GM12864 (cell line): ENCODE data around the gene DAB1.
"Not testable (repeated sequence)": the region's sequence is repeated elsewhere in the genome, so short reads cannot be mapped to it uniquely, and the experiment has no call there.

Source experiments
- DNase-seq: peaks from one replicate; pipeline ENCODE4 v3.0.0-alpha.2; 2011; ENCODE audit warnings: low read depth
- H3K4me3 ChIP-seq: 2 replicates; pipeline ENCODE4 v1.5.1; 2011; ENCODE audit warnings: mild to moderate bottlenecking, low read depth, low read length, control low read depth
- TF ChIP-seq, protein P1 (sequence below): IDR thresholded peaks from 2 replicates; pipeline ENCODE4 v1.5.1; 2011; ENCODE audit warnings: low read depth, mild to moderate bottlenecking, moderate library complexity, low read length, control low read depth, inconsistent platforms; ENCODE audit errors: missing control alignments

DAB1 gene

DNA sequence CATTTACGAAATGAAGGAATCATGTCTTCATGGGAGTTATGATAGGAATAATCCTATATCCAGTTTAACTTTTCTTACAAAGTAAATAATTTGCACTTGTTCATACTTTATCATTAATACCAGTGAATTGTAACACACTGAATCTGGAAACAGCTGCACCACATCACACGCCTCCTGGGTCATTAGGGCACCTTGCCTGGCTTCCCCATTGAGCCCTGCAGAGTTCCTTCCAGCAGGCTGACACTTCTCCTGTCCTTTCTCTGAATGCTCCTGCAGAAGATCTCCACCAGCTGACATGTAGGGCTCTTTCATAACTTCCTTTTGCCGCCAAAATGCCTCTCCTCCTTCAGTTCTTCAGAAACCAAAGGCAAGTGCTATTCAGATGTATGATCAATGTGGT is 201.1 kb downstream of the DAB1 start:
- no peak overlapping the region for H3K4me3 ChIP-seq
- TF ChIP-seq, protein P1, sequence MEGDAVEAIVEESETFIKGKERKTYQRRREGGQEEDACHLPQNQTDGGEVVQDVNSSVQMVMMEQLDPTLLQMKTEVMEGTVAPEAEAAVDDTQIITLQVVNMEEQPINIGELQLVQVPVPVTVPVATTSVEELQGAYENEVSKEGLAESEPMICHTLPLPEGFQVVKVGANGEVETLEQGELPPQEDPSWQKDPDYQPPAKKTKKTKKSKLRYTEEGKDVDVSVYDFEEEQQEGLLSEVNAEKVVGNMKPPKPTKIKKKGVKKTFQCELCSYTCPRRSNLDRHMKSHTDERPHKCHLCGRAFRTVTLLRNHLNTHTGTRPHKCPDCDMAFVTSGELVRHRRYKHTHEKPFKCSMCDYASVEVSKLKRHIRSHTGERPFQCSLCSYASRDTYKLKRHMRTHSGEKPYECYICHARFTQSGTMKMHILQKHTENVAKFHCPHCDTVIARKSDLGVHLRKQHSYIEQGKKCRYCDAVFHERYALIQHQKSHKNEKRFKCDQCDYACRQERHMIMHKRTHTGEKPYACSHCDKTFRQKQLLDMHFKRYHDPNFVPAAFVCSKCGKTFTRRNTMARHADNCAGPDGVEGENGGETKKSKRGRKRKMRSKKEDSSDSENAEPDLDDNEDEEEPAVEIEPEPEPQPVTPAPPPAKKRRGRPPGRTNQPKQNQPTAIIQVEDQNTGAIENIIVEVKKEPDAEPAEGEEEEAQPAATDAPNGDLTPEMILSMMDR = no peak
- DNase-seq = no peak

DNA sequence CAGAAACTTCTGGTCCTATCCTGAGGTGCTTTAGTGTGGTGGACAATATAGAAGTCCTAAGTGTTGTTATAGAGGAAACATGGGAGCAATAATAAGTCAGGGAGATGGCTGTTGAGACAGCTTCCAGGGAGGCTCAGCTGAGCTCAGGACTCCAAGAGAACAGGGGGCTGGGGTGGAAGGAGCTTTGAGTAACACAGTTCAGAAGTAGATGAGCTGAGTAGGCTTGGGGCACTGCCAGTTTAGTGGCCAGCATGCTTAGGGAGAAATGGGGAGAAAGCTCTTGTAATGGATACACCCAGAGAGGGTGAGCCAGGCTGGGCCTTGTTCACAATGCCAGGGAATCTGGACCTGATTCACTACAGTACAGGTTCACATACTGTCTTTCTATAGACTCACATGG is 201.6 kb downstream of the DAB1 start:
- no peak overlapping the region for H3K4me3 ChIP-seq
- TF ChIP-seq, protein P1 = no peak
- no peak for DNase-seq

DNA sequence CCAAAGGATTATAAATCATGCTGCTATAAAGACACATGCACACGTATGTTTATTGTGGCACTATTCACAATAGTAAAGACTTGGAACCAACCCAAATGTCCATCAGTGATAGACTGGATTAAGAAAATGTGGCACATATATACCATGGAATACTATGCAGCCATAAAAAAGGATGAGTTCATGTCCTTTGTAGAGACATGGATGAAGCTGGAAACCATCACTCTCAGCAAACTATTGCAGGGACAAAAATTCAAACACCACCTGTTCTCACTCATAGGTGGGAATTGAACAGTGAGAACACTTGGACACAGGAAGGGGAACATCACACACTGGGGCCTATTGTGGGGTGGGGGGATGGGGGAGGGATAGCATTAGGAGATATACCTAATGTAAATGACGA is 203.0 kb downstream of the DAB1 start:
- not testable (repeated sequence) for H3K4me3 ChIP-seq, DNase-seq

DNA sequence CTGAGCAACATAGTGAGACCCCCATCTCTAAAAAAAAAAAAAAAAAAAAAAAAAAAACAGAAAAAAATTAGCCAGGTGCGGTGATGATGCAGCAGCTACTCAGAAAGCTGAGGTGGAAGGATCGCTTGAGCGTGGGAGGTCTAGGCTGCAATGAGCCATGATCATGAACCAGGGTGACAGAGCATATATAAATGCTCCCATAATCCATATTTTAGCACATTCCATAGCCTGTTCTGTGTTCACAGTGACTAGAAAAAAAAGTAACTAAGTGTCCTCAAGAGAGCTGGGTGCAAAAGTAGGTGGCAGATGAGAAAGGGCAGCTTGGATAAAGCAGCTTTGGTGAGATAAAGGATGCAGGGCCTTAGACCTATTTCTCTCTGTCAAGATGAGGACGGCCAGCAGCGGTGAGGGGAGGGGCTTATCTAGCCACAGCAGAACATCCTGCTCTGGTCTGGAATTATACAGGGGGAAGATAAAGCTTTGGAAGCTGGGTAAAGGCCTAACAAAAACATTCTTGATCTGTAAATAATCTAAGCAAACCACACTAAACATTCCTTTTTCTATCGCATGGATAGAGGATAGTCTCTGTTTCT is 205.3 kb downstream of the DAB1 start:
- TF ChIP-seq, protein P1 = no peak
- H3K4me3 ChIP-seq = no peak overlapping the region
- DNase-seq = no peak

DNA sequence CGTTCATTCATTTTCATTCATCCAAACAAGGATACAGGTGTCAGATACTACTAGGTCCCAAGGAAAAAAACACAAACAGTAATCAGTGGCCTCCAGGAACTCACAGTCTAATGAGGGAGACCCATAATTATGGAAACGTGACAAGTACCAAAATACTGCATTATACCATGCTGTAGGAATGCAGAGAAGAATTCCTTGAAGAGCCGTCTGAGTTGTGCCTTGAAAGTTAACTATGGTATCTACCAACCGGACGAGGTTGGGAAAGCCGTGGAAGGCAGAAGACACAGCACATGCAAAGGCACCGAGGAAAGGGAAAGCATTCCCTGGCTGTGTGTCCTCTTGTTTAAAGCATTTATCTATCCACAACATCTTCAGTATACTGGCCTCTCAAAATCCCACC is 206.0 kb downstream of the DAB1 start:
- no peak for DNase-seq
- no peak overlapping the region for H3K4me3 ChIP-seq
- TF ChIP-seq, protein P1 = no peak

DNA sequence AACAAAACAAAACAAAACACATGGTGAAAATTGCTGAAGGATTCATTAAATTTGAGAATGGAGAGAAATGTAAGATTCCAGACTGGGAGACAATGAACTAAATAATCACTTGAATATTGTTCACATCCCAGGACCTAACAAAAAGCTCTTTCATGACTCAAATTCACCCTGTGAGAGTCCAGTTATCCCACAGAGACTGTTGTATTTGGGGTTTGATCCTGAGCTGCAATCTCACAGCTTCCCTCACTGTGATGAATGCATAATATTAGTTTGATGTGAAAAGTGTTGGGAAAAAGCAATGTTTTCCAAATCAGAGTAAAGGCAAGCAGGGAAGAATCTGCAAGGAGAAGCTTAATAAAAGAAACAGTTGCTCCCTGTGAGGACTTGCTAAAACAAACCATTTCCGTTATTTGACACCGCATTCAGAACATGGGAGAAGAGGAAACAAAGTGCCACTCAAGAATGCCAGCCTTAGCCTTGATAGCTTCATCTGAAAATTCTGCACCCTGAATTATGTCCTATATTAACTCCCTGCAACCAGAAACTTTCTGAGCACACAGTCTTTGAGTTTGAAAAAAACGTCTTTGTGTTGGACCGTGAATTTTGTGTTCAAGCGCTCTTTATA is 208.8 kb downstream of the DAB1 start:
- no peak for DNase-seq
- H3K4me3 ChIP-seq = no peak overlapping the region
- TF ChIP-seq, protein P1 = no peak

DNA sequence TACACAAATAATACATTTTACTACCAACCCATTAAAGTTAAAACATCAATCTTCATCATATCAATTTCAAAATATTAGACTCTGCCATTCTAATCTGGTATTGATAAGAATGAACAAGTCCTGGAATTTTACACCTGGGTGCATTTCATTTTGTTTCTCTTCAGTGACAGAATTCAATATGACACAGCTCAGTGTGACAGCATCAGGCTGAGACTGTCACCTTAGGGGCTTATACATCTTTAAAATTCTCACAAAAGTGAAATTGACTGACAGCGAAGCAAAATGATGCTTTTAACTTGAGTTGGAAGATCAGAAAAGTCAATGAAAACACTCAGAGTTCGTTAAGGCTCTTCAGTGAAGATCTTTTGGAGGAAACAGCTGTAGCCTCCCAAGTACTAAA is 213.0 kb downstream of the DAB1 start:
- no peak for DNase-seq
- TF ChIP-seq, protein P1 = no peak
- H3K4me3 ChIP-seq = no peak overlapping the region

DNA sequence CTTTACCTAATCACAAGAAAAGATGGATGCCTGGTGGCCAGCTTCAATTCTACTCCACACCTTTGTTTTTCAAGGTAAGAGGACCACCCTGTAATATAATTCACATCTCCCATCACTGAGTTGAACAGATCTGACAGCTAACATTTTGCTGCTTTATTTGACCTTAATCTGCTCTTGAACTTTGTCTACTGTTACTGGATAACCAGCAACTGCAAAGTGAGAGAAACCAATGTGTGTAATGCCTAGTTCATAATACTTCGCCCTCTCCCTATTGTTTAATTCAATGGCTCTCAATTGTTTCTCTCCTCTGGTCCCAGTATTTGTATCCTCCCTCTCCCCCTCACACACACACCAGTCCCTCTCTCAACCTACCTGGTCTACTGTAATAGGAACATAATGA is 214.4 kb downstream of the DAB1 start:
- TF ChIP-seq, protein P1 = no peak

More for the DNA sequence above, 214.4 kb downstream of the DAB1 start:
- H3K4me3 ChIP-seq = no peak overlapping the region
- DNase-seq = no peak
